NOMO-1 treated with DMSO at 0.1 percent for 48 hours (cell line): ENCODE data around the gene HOXA3.

Experiments used
- DNase-seq: peaks from one replicate; lab custom pipeline; 2025; ENCODE audit not compliant: unreplicated experiment; lab: John Stamatoyannopoulos, UW

Gene HOXA3

GRCh38 chr7:27116962-27117886 lies 35.2 kb downstream of the HOXA3 start:
- no peak for DNase-seq

GRCh38 chr7:27116031-27116961 lies 36.1 kb downstream of the HOXA3 start:
- DNase-seq: no peak

- no peak for DNase-seq
Observed at GRCh38 chr7:27115221-27116026, 37.0 kb downstream of the HOXA3 start.

GRCh38 chr7:27114881-27115220 lies 37.5 kb downstream of the HOXA3 start:
- no peak for DNase-seq

- no peak for DNase-seq
Observed at GRCh38 chr7:27113991-27114769, 38.2 kb downstream of the HOXA3 start.

- DNase-seq: no peak
Observed at GRCh38 chr7:27112955-27113949, 39.1 kb downstream of the HOXA3 start.

- DNase-seq: no peak
Observed at GRCh38 chr7:27112361-27112760, 40.0 kb downstream of the HOXA3 start.

- no peak for DNase-seq
Observed at GRCh38 chr7:27111751-27112277, 40.6 kb downstream of the HOXA3 start.

- no peak for DNase-seq
Observed at GRCh38 chr7:27111042-27111750, 41.2 kb downstream of the HOXA3 start.

GRCh38 chr7:27110186-27111031 lies 42.0 kb downstream of the HOXA3 start:
- DNase-seq: no peak

GRCh38 chr7:27109466-27110185 lies 42.8 kb downstream of the HOXA3 start:
- DNase-seq: no peak

GRCh38 chr7:27108390-27109127 lies 43.8 kb downstream of the HOXA3 start:
- DNase-seq: no peak

GRCh38 chr7:27107391-27108381 lies 44.7 kb downstream of the HOXA3 start:
- DNase-seq: no peak

GRCh38 chr7:27106901-27107240 lies 45.5 kb downstream of the HOXA3 start:
- DNase-seq: no peak
